MM.1S (cell line): Measurements from ENCODE around the gene SLC8A1.

Source experiments
- DNase-seq: peaks from one replicate; pipeline ENCODE4 v3.0.0-alpha.2; 2015
- H2AFZ ChIP-seq: fragments of 300-600 bp; sonication (generic); 2 replicates; pipeline ENCODE4 v1.6.0; 2016; ENCODE audit warnings: antibody characterized with exemption, low read length
- H3F3A ChIP-seq: fragments of 300-600 bp; sonication (generic); 2 replicates; pipeline ENCODE4 v1.6.1; 2016; ENCODE audit warnings: mild to moderate bottlenecking, antibody characterized with exemption, low read length, moderate library complexity, mixed read lengths; ENCODE audit not compliant: insufficient read depth
- H3K27ac ChIP-seq: fragments of 300-600 bp; sonication (generic); 2 replicates; pipeline ENCODE4 v1.5.1; 2016; ENCODE audit warnings: mild to moderate bottlenecking, low read length
- H3K27me3 ChIP-seq: fragments of 300-600 bp; sonication (generic); replicated peaks from 2 replicates; pipeline ENCODE4 v1.6.0; 2016; ENCODE audit warnings: low read length; ENCODE audit not compliant: insufficient read depth
- H3K36me3 ChIP-seq: fragments of 300-600 bp; sonication (generic); replicated peaks from 2 replicates; pipeline ENCODE4 v1.6.1; 2016; ENCODE audit warnings: mild to moderate bottlenecking, low read length, mixed read lengths; ENCODE audit not compliant: insufficient read depth
- H3K4me1 ChIP-seq: fragments of 300-600 bp; sonication (generic); 2 replicates; pipeline ENCODE4 v1.6.1; 2016; ENCODE audit warnings: low read length, mixed read lengths
- H3K4me2 ChIP-seq: fragments of 300-600 bp; sonication (generic); 2 replicates; pipeline ENCODE4 v1.6.0; 2016; ENCODE audit warnings: low read depth, low read length
- H3K4me3 ChIP-seq: fragments of 300-600 bp; sonication (generic); 2 replicates; pipeline ENCODE4 v1.5.1; 2016; ENCODE audit warnings: low read length, mixed read lengths
- H3K79me2 ChIP-seq: fragments of 300-600 bp; sonication (generic); 2 replicates; pipeline ENCODE4 v1.6.1; 2016; ENCODE audit warnings: mixed run types, low read length, mixed read lengths
- H3K9ac ChIP-seq: fragments of 300-600 bp; sonication (generic); 2 replicates; pipeline ENCODE4 v1.6.1; 2016; ENCODE audit warnings: low read length, mixed read lengths
- H3K9me2 ChIP-seq: fragments of 300-600 bp; sonication (generic); replicated peaks from 2 replicates; pipeline ENCODE4 v1.6.1; 2016; ENCODE audit warnings: mild to moderate bottlenecking, low read length, mixed read lengths; ENCODE audit not compliant: insufficient read depth
- H3K9me3 ChIP-seq: fragments of 300-600 bp; sonication (generic); replicated peaks from 2 replicates; pipeline ENCODE4 v1.6.1; 2016; ENCODE audit warnings: mild to moderate bottlenecking, low read length, mixed read lengths; ENCODE audit not compliant: insufficient read depth
- H4K20me1 ChIP-seq: fragments of 300-600 bp; sonication (generic); 2 replicates; pipeline ENCODE4 v1.6.1; 2016; ENCODE audit warnings: mild to moderate bottlenecking, low read length, moderate library complexity, mixed read lengths; ENCODE audit not compliant: insufficient read depth
- EZH2 ChIP-seq: fragments of 300-600 bp; sonication (generic); optimal IDR thresholded peaks from 2 replicates; pipeline ENCODE3; 2017; ENCODE audit warnings: low read depth, mild to moderate bottlenecking, antibody characterized with exemption, low read length, mixed read lengths
- EZH2phosphoT487 ChIP-seq: fragments of 300-600 bp; sonication (generic); IDR thresholded peaks from 2 replicates; pipeline ENCODE4 v1.6.1; 2018; ENCODE audit warnings: antibody characterized with exemption, low read length
- TF ChIP-seq, protein P1 (sequence below): fragments of 300-600 bp; sonication (generic); IDR thresholded peaks from 2 replicates; pipeline ENCODE4 v1.5.1; 2016; ENCODE audit warnings: antibody characterized with exemption, low read length, mixed read lengths

Gene SLC8A1

DNA sequence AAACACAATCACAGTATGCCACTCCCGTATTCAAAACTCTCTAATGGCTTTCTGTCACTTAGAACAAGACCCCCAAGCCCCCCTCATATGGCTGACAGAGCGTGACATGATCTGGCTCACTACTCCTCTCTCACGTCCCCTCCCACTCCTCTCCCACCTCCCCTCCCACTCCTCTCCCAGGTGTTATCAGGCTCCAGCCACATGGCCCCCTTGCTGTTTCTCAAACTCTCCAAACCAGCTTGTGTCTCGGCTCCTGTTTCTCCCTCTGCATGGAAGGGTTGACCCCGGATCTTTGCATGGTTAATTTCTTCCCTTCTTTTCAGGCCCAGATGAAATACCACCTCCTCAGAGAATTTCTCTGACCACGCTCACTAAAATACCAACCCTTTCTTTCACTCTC lies 180.8 kb downstream of the SLC8A1 start:
- H3K27me3 ChIP-seq = no peaks in the 10 kb centered on the region
- no peaks in the 10 kb centered on the region for H3K9me2 ChIP-seq
- H3K9me3 ChIP-seq = no peaks in the 10 kb centered on the region
- H3K9ac ChIP-seq = no peak overlapping the region
- DNase-seq = no peak
- H3K4me3 ChIP-seq = no peak overlapping the region
- H2AFZ ChIP-seq = no peak overlapping the region
- H3K4me2 ChIP-seq = no peak overlapping the region
- H3K79me2 ChIP-seq = no peaks in the 10 kb centered on the region
- TF ChIP-seq EZH2phosphoT487 = no peak
- TF ChIP-seq, protein P1, sequence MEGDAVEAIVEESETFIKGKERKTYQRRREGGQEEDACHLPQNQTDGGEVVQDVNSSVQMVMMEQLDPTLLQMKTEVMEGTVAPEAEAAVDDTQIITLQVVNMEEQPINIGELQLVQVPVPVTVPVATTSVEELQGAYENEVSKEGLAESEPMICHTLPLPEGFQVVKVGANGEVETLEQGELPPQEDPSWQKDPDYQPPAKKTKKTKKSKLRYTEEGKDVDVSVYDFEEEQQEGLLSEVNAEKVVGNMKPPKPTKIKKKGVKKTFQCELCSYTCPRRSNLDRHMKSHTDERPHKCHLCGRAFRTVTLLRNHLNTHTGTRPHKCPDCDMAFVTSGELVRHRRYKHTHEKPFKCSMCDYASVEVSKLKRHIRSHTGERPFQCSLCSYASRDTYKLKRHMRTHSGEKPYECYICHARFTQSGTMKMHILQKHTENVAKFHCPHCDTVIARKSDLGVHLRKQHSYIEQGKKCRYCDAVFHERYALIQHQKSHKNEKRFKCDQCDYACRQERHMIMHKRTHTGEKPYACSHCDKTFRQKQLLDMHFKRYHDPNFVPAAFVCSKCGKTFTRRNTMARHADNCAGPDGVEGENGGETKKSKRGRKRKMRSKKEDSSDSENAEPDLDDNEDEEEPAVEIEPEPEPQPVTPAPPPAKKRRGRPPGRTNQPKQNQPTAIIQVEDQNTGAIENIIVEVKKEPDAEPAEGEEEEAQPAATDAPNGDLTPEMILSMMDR = no peak
- TF ChIP-seq EZH2 = no peak
- no peaks in the 10 kb centered on the region for H3F3A ChIP-seq
- H4K20me1 ChIP-seq = no peaks in the 10 kb centered on the region
- H3K4me1 ChIP-seq = no peaks in the 10 kb centered on the region
- no peaks in the 10 kb centered on the region for H3K36me3 ChIP-seq
- no peak overlapping the region for H3K27ac ChIP-seq

DNA sequence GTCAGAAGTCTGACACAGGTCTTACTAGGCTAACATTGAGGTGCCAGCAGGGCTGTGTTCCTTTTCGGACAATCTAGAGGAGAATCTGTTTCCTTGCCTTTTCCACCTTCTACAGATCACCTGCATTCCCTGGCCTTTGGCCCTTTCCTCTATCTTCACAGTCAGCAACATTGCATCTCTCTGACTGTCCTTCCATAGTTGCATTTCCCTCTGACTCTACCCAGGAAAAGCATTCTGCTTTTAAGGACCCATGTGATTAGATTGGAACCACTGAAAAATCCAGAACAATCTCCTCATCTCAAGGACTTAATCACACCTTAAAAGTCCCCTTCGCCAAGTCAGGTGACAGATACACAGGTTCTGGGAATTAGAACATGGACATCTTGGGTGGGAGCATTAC lies 181.5 kb downstream of the SLC8A1 start:
- no peak for TF ChIP-seq EZH2
- TF ChIP-seq, protein P1 = no peak
- TF ChIP-seq EZH2phosphoT487 = no peak

DNA sequence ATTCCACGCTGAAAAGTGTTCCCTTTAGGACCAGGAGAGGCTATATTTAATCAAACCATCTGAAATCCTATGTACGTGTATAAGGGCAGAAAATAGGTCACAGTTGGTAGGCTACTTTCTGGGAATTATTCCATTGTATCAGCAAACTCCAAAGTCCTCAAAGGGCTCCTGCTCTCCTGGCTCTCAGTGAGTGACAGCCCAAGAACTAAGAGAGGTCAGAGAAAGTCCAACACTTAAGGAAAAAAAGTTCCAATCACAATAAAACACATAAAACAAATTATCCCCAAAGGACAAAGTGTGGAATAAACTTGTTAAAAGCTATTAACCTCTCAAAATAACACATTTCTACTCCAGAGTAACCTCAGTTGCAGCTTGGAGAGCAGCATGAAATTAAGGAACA lies 183.3 kb downstream of the SLC8A1 start:
- Histone ChIP-seq H3K4me3 (no peak overlapping the region), H3K9me3 (no peaks in the 10 kb centered on the region), H3K27ac (no peak overlapping the region), H3K4me1 (no peaks in the 10 kb centered on the region), H3K9ac (no peak overlapping the region), H3K9me2 (no peaks in the 10 kb centered on the region), H3K79me2 (no peaks in the 10 kb centered on the region), H3K27me3 (no peaks in the 10 kb centered on the region), H2AFZ (no peak overlapping the region), H3K36me3 (no peaks in the 10 kb centered on the region), H4K20me1 (no peaks in the 10 kb centered on the region), H3K4me2 (no peak overlapping the region), H3F3A (no peaks in the 10 kb centered on the region)
- no peak for DNase-seq
- TF ChIP-seq EZH2phosphoT487 (no peak), EZH2 (no peak)
- TF ChIP-seq, protein P1 = no peak

More for the DNA sequence above, 181.5 kb downstream of the SLC8A1 start:
- Histone ChIP-seq H3K36me3 (no peaks in the 10 kb centered on the region), H3K9ac (no peak overlapping the region), H3K4me2 (no peak overlapping the region), H3K27ac (no peak overlapping the region), H3K27me3 (no peaks in the 10 kb centered on the region), H3K4me3 (no peak overlapping the region), H3K79me2 (no peaks in the 10 kb centered on the region), H4K20me1 (no peaks in the 10 kb centered on the region), H2AFZ (no peak overlapping the region), H3K9me3 (no peaks in the 10 kb centered on the region), H3K9me2 (no peaks in the 10 kb centered on the region), H3F3A (no peaks in the 10 kb centered on the region), H3K4me1 (no peaks in the 10 kb centered on the region)
- no peak for DNase-seq
